ENCODE results near the gene RELN.

DNA sequence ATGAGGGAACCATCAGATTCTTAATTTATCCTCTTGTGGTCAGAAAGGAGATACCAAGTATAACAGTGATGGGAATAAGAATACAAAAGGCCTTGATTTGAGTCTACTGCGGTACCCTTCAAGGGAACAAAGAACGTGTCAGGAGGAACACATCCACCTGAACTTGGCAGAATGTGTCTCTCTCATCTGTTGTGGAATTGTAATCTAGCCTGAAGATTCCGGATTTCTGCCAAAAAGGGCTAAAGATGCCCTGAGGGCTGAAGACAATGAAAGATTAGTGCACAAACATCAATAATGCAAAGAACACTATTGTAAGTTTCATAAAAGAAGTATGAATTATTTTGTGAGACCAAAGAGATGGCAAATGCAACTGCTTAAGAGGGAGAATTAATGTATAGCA lies 134.8 kb downstream of the RELN start:
- no peak for TF ChIP-seq POLR2A (IDR thresholded peaks at IDR 0.05)
- TF ChIP-seq, protein P1, sequence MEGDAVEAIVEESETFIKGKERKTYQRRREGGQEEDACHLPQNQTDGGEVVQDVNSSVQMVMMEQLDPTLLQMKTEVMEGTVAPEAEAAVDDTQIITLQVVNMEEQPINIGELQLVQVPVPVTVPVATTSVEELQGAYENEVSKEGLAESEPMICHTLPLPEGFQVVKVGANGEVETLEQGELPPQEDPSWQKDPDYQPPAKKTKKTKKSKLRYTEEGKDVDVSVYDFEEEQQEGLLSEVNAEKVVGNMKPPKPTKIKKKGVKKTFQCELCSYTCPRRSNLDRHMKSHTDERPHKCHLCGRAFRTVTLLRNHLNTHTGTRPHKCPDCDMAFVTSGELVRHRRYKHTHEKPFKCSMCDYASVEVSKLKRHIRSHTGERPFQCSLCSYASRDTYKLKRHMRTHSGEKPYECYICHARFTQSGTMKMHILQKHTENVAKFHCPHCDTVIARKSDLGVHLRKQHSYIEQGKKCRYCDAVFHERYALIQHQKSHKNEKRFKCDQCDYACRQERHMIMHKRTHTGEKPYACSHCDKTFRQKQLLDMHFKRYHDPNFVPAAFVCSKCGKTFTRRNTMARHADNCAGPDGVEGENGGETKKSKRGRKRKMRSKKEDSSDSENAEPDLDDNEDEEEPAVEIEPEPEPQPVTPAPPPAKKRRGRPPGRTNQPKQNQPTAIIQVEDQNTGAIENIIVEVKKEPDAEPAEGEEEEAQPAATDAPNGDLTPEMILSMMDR (IDR thresholded peaks at IDR 0.05): no peak

All from lower leg skin (tissue), 3 donors.